Midbrain (tissue), 1 donor: ENCODE results near the gene TSR2.
"Not testable (repeated sequence)": the region's sequence is repeated elsewhere in the genome, so short reads cannot be mapped to it uniquely, and the experiment has no call there.

ENCODE experiments used
- DNase-seq: peaks from one replicate; lab custom pipeline; 2025; lab: John Stamatoyannopoulos, UW

The TSR2 gene

DNA sequence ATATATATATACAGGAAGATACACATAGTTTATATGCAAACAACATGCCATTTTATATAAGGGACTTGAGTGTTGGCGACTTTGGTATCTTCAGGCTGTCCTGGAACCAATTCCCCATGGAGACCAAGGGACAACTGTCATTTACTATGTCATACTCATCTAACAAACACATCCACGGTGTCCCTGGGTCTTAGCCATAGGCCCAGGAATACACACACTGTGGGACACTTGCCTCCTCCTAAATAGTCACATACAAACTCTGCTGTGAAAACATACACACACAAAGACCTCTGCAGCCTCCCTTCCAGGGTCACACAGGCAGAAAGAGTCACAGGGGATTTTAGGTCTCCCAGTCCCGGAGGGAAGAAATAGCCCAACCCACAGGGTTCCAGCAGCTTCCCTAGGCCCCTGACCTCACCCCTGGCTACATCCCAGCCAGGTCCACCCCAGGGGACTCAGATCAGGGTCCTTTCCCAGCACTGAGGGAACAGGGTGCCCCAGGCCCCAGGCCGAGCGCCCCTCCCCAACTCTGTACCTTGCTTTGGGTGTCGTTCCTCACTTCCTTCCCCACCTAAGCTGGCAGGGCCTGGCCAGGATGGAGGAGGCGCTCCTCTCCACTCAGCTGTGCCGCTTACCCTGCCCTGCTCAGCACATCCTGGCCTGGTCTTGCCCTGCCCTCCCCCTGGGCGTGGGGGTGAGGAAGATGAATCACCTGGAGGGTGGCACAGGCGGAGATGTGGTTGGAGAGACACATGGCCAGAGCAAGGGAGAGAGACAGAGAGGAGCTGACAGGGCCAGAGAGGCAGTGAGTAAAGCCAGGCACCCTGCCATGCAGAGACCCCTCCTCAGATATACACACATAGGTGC lies 34.0 kb downstream of the TSR2 start:
- DNase-seq, result no peak

DNA sequence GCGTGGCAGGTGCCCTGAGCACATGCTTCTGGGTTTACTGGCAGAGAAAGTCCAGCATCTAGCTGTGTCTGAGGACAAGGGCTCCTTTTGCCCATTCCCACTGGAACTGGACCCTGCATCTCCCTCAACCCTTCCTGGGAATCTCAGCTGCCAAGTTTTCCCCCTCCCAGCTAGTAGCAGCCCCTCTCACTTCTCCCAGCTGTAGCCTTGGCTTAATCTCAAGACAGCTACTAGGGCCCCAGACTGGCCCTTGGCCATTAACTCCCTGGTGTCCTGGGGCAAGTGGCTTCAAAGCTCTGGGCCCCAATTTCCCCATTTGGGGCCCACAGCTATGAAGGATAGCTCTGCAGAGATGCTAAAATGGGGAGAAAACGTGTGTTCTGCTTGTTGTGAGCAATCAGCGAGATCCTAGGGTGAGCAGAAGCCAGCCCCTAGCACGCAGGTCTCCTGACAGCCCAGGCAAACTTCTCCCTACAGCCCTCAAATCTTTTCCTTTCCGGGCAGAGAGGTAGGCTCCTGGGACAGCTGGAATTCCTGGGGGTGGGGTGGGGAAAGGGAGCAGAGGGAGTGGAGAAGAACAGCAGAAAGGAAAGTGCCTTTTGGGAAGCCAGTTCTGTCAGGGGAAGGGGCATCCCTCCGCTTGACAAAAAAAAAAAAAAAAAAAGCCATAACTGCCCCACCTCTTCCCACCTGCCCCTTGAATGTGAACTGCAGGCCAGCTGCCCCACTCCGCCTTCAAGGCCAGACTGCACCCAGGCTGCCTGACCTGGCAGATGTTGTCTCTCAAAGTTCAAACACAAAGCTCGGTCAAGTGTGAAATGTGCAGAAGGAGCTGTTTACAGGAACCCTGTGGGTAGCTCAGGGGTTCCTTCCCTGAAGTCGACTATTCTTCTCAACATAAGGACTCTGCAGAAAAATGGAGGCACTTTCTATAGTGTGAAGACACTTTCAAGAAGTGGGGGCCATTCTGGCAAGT lies 39.2 kb downstream of the TSR2 start:
- DNase-seq, result no peak

DNA sequence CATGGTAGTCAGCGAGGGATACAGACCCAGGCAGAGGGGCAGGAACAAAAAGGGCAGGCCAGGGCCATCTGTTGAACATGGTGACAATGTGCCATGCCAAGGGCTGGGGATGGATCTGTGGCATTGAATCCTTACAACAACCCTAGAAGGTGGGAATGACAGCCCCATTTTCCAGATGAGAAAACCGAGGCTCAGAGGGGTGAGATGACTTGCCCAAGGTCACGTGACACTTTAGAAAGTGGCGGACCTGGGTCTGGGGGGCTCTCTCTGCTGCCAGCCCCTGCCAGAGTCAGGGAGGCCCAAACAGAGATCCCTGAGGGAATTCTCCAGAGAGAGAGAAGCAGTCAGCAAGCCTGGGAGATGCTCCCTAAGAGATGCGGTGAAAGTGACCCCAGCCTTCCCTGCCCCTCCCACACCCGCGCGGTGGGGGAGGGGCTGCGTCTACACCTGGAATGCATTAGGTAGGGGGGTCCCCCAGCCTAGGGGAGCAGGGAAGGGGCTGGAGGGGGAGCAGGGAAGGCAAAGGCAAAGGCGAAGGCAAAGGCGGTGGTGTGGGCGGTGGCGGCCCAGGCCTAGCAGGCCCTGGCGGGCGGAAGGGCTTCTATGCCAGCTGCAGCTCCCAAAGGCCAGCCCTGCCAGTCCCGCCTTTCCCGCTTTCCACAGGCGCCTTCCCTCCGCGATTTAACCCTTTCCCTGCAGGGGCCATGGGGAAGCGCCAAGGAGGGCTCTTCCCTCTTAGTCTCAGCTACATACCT lies 42.8 kb downstream of the TSR2 start:
- no peak for DNase-seq

DNA sequence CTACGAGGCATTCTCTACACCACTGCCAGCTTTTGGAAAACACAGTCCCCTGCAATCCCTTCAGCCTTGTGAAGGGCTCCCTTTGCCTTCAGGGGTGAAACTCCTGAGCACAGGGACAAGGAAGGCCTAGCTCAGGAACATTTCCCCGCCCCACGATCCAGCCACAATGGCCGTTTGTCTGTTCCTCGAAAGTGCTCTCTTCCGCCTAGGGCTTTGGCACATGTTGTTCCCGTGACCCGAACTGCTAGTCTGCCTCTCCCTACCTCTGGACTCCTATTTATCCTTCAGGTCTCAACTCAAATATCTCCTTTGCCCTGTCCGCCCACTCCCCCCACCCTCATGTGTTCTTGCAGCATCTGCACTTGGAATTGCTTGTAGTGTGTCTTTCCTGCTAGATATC lies 43.7 kb downstream of the TSR2 start:
- no peak for DNase-seq

DNA sequence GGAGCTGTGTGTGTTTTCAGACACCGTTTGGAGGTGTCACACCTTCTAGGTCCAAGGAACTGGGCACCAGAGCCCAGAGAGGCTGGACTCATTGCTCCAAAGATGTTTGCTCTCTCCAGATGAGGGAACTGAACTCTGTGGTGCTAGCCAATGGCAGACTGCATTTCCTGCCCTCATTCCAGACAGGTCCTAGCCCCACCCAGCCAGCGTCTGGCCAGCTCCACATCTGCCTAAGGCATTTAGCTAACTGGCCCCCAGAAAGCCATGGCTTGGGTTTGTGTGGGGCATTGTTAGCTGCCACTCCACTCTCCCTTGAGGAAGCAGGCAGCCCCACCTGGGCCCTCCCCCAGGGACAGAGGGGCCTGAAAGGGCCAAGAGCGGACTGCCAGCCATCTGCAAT lies 44.5 kb downstream of the TSR2 start:
- DNase-seq, result no peak

DNA sequence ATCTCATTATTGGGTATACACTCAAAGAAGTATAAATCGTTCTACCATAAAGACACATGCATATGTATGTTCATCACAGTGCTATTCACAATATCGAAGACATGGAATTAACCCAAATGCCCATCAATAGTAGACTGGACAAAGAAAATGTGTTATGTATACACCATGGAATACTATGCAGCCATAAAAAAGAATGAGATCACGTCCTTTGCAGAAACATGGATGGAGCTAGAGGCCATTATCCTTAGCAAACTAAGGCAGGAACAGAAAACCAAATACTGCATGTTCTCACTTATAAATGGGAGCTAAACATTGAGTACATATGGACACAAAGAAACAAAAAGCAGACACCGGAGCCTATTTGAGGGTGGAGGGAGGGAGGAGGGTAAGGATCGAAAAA lies 49.6 kb downstream of the TSR2 start:
- not testable (repeated sequence) for DNase-seq

DNA sequence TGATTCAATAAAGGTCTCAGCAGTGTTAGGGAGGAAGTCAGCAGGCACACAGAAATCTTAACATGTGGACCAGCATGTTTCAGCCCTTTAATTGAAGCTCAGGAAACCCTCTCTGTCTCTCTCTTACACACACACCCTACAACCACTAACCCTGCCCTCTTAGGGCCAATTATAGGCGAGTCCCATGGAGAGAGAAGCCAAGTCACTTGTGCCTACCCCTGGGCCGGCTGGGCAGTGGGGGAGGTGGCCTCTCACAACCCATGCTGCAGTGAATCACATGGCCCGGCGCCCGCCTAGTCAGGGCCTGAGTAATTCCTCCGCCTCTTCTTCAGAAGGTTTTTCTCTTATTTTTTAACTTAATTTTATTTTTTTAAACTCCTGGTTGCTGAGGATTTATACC lies 52.1 kb downstream of the TSR2 start:
- DNase-seq, result no peak

DNA sequence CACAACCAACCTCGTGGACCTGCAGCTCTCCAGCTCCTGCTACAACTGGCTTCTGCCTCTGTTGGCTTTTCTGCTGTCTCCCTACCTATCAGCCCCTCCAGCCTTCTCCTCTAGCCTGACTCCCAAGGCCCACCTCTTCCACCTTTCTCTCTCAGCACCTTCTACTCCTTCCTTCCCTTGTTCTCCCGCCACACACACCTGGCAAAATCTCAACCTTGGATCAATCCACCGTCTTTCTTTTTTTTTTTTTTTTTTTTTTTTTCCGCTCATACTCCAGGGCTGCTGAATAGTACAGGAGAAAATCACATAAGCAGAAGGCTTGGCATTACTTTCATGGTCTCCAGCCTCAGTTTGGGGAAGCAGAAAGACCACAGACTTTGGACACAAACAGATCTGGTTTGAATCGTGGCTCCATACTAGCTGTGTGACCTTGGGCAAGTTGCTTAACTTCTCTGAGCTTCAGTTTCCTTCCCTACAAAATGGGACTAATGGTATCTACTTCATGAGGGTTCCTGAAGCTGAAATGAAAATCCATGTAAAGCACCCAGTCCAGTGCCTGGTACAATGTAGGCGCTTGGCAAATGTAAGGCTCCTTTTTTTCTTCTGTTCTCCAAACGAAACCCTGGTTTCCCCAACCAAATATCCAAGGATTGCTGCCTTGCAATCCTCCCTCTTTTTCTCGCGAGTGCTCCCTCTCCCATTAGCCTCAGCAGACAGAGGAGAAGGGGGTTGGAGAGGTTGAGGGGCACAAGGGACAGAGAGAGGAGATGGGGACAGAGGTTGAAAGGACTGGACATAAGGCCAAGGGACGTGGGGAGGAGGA lies 54.2 kb downstream of the TSR2 start:
- no peak for DNase-seq
